ENCODE results near the gene IL33.

The IL33 gene

GRCh38 chr9:6188906-6189305, 26.7 kb upstream of the IL33 start:
- no peaks in the 10 kb centered on the region for H3K27me3 ChIP-seq (ENCODE audit: control insufficient read depth, insufficient read depth, low read length)
- H3K4me1 ChIP-seq (ENCODE audit: control insufficient read depth, insufficient read depth, low read length), result no peaks in the 10 kb centered on the region
- no peaks in the 10 kb centered on the region for H3K36me3 ChIP-seq (ENCODE audit: control insufficient read depth, insufficient read depth, low read length)
- peaks cover 3% of the 10 kb centered on the region; the same call in 1 of the 2 replicates for H3K9me3 ChIP-seq (ENCODE audit: control insufficient read depth, insufficient read depth, low read depth, low read length)
- no peak overlapping the region for H3K9ac ChIP-seq (ENCODE audit: low read length)
- H3K27ac ChIP-seq (ENCODE audit: low read depth, low read length), result no peak overlapping the region
- no peak overlapping the region for H3K4me3 ChIP-seq (ENCODE audit: low read depth, low read length)

- Histone ChIP-seq H3K36me3 (ENCODE audit: control insufficient read depth, insufficient read depth, low read length) (no peaks in the 10 kb centered on the region), H3K4me3 (ENCODE audit: low read depth, low read length) (no peak overlapping the region), H3K27me3 (ENCODE audit: control insufficient read depth, insufficient read depth, low read length) (no peaks in the 10 kb centered on the region), H3K4me1 (ENCODE audit: control insufficient read depth, insufficient read depth, low read length) (no peaks in the 10 kb centered on the region), H3K9ac (ENCODE audit: low read length) (no peak overlapping the region), H3K9me3 (ENCODE audit: control insufficient read depth, insufficient read depth, low read depth, low read length) (no peaks in the 10 kb centered on the region), H3K27ac (ENCODE audit: low read depth, low read length) (no peak overlapping the region)
These were observed 20.7 kb upstream of the IL33 start for GRCh38 chr9:6194934-6195333.

GRCh38 chr9:6195714-6196360, 19.8 kb upstream of the IL33 start:
- Histone ChIP-seq H3K27me3 (ENCODE audit: control insufficient read depth, insufficient read depth, low read length) (no peaks in the 10 kb centered on the region), H3K9ac (ENCODE audit: low read length) (no peak overlapping the region), H3K27ac (ENCODE audit: low read depth, low read length) (no peak overlapping the region), H3K4me3 (ENCODE audit: low read depth, low read length) (no peak overlapping the region), H3K4me1 (ENCODE audit: control insufficient read depth, insufficient read depth, low read length) (no peaks in the 10 kb centered on the region), H3K9me3 (ENCODE audit: control insufficient read depth, insufficient read depth, low read depth, low read length) (no peaks in the 10 kb centered on the region), H3K36me3 (ENCODE audit: control insufficient read depth, insufficient read depth, low read length) (no peaks in the 10 kb centered on the region)

- no peaks in the 10 kb centered on the region for H3K36me3 ChIP-seq (ENCODE audit: control insufficient read depth, insufficient read depth, low read length)
- no peak overlapping the region for H3K9ac ChIP-seq (ENCODE audit: low read length)
- H3K4me3 ChIP-seq (ENCODE audit: low read depth, low read length), result no peak overlapping the region
- H3K27me3 ChIP-seq (ENCODE audit: control insufficient read depth, insufficient read depth, low read length), result no peaks in the 10 kb centered on the region
- H3K4me1 ChIP-seq (ENCODE audit: control insufficient read depth, insufficient read depth, low read length), result no peaks in the 10 kb centered on the region
- H3K27ac ChIP-seq (ENCODE audit: low read depth, low read length), result no peak overlapping the region
- H3K9me3 ChIP-seq (ENCODE audit: control insufficient read depth, insufficient read depth, low read depth, low read length), result no peaks in the 10 kb centered on the region
These were observed 18.3 kb upstream of the IL33 start for GRCh38 chr9:6197330-6197729.

GRCh38 chr9:6198251-6198650, 17.4 kb upstream of the IL33 start:
- H3K4me1 ChIP-seq (ENCODE audit: control insufficient read depth, insufficient read depth, low read length), result no peaks in the 10 kb centered on the region
- no peak overlapping the region for H3K4me3 ChIP-seq (ENCODE audit: low read depth, low read length)
- no peak overlapping the region for H3K9ac ChIP-seq (ENCODE audit: low read length)
- no peaks in the 10 kb centered on the region for H3K27me3 ChIP-seq (ENCODE audit: control insufficient read depth, insufficient read depth, low read length)
- H3K36me3 ChIP-seq (ENCODE audit: control insufficient read depth, insufficient read depth, low read length), result no peaks in the 10 kb centered on the region
- no peaks in the 10 kb centered on the region for H3K9me3 ChIP-seq (ENCODE audit: control insufficient read depth, insufficient read depth, low read depth, low read length)
- no peak overlapping the region for H3K27ac ChIP-seq (ENCODE audit: low read depth, low read length)

- H3K27me3 ChIP-seq (ENCODE audit: control insufficient read depth, insufficient read depth, low read length), result no peaks in the 10 kb centered on the region
- H3K9me3 ChIP-seq (ENCODE audit: control insufficient read depth, insufficient read depth, low read depth, low read length), result no peaks in the 10 kb centered on the region
- H3K27ac ChIP-seq (ENCODE audit: low read depth, low read length), result no peak overlapping the region
- H3K9ac ChIP-seq (ENCODE audit: low read length), result no peak overlapping the region
- H3K36me3 ChIP-seq (ENCODE audit: control insufficient read depth, insufficient read depth, low read length), result no peaks in the 10 kb centered on the region
- H3K4me1 ChIP-seq (ENCODE audit: control insufficient read depth, insufficient read depth, low read length), result no peaks in the 10 kb centered on the region
- H3K4me3 ChIP-seq (ENCODE audit: low read depth, low read length), result no peak overlapping the region
These were observed 16.0 kb upstream of the IL33 start for GRCh38 chr9:6199596-6199995.

GRCh38 chr9:6200761-6201160, 14.8 kb upstream of the IL33 start:
- Histone ChIP-seq H3K4me3 (ENCODE audit: low read depth, low read length) (no peak overlapping the region), H3K36me3 (ENCODE audit: control insufficient read depth, insufficient read depth, low read length) (no peaks in the 10 kb centered on the region), H3K27ac (ENCODE audit: low read depth, low read length) (no peak overlapping the region), H3K9ac (ENCODE audit: low read length) (no peak overlapping the region), H3K4me1 (ENCODE audit: control insufficient read depth, insufficient read depth, low read length) (no peaks in the 10 kb centered on the region), H3K27me3 (ENCODE audit: control insufficient read depth, insufficient read depth, low read length) (no peaks in the 10 kb centered on the region), H3K9me3 (ENCODE audit: control insufficient read depth, insufficient read depth, low read depth, low read length) (no peaks in the 10 kb centered on the region)

- no peaks in the 10 kb centered on the region for H3K36me3 ChIP-seq (ENCODE audit: control insufficient read depth, insufficient read depth, low read length)
- H3K9ac ChIP-seq (ENCODE audit: low read length), result no peak overlapping the region
- no peak overlapping the region for H3K4me3 ChIP-seq (ENCODE audit: low read depth, low read length)
- H3K9me3 ChIP-seq (ENCODE audit: control insufficient read depth, insufficient read depth, low read depth, low read length), result peaks cover 18% of the 10 kb centered on the region
- no peaks in the 10 kb centered on the region for H3K27me3 ChIP-seq (ENCODE audit: control insufficient read depth, insufficient read depth, low read length)
- no peaks in the 10 kb centered on the region for H3K4me1 ChIP-seq (ENCODE audit: control insufficient read depth, insufficient read depth, low read length)
- H3K27ac ChIP-seq (ENCODE audit: low read depth, low read length), result no peak overlapping the region
These were observed 5.6 kb upstream of the IL33 start for GRCh38 chr9:6209966-6210365.

- Histone ChIP-seq H3K27ac (ENCODE audit: low read depth, low read length) (no peak overlapping the region), H3K4me3 (ENCODE audit: low read depth, low read length) (no peak overlapping the region), H3K9me3 (ENCODE audit: control insufficient read depth, insufficient read depth, low read depth, low read length) (peaks cover 18% of the 10 kb centered on the region), H3K27me3 (ENCODE audit: control insufficient read depth, insufficient read depth, low read length) (no peaks in the 10 kb centered on the region), H3K36me3 (ENCODE audit: control insufficient read depth, insufficient read depth, low read length) (no peaks in the 10 kb centered on the region), H3K9ac (ENCODE audit: low read length) (no peak overlapping the region), H3K4me1 (ENCODE audit: control insufficient read depth, insufficient read depth, low read length) (no peaks in the 10 kb centered on the region)
These were observed 2.8 kb upstream of the IL33 start for GRCh38 chr9:6212722-6213375.

GRCh38 chr9:6214434-6214833, 1.2 kb upstream of the IL33 start:
- H3K9ac ChIP-seq (ENCODE audit: low read length), result no peak overlapping the region
- H3K36me3 ChIP-seq (ENCODE audit: control insufficient read depth, insufficient read depth, low read length), result no peaks in the 10 kb centered on the region
- no peak overlapping the region for H3K4me3 ChIP-seq (ENCODE audit: low read depth, low read length)
- peaks cover 11% of the 10 kb centered on the region for H3K9me3 ChIP-seq (ENCODE audit: control insufficient read depth, insufficient read depth, low read depth, low read length)
- no peaks in the 10 kb centered on the region for H3K27me3 ChIP-seq (ENCODE audit: control insufficient read depth, insufficient read depth, low read length)
- H3K4me1 ChIP-seq (ENCODE audit: control insufficient read depth, insufficient read depth, low read length), result no peaks in the 10 kb centered on the region
- H3K27ac ChIP-seq (ENCODE audit: low read depth, low read length), result no peak overlapping the region

- H3K4me1 ChIP-seq (ENCODE audit: control insufficient read depth, insufficient read depth, low read length), result no peaks in the 10 kb centered on the region
- no peak overlapping the region for H3K27ac ChIP-seq (ENCODE audit: low read depth, low read length)
- no peaks in the 10 kb centered on the region for H3K27me3 ChIP-seq (ENCODE audit: control insufficient read depth, insufficient read depth, low read length)
- H3K9me3 ChIP-seq (ENCODE audit: control insufficient read depth, insufficient read depth, low read depth, low read length), result peaks cover 8% of the 10 kb centered on the region
- no peaks in the 10 kb centered on the region for H3K36me3 ChIP-seq (ENCODE audit: control insufficient read depth, insufficient read depth, low read length)
- H3K9ac ChIP-seq (ENCODE audit: low read length), result no peak overlapping the region
- H3K4me3 ChIP-seq (ENCODE audit: low read depth, low read length), result no peak overlapping the region
These were observed 704 bp upstream of the IL33 start for GRCh38 chr9:6214903-6215302.

Data from HUES6 (cell line).